Erythroblast (primary cell): ENCODE data around the gene KCNN4.

Source experiments
- GATA1 ChIP-seq: IDR thresholded peaks from 2 replicates; pipeline ENCODE4 v1.6.1; 2011; ENCODE audit warnings: low read depth, mild to moderate bottlenecking, control low read depth, low read length, moderate library complexity
- POLR2A ChIP-seq: IDR thresholded peaks from 2 replicates; pipeline ENCODE4 v1.6.1; 2011; ENCODE audit warnings: mild to moderate bottlenecking, low read length

DNA sequence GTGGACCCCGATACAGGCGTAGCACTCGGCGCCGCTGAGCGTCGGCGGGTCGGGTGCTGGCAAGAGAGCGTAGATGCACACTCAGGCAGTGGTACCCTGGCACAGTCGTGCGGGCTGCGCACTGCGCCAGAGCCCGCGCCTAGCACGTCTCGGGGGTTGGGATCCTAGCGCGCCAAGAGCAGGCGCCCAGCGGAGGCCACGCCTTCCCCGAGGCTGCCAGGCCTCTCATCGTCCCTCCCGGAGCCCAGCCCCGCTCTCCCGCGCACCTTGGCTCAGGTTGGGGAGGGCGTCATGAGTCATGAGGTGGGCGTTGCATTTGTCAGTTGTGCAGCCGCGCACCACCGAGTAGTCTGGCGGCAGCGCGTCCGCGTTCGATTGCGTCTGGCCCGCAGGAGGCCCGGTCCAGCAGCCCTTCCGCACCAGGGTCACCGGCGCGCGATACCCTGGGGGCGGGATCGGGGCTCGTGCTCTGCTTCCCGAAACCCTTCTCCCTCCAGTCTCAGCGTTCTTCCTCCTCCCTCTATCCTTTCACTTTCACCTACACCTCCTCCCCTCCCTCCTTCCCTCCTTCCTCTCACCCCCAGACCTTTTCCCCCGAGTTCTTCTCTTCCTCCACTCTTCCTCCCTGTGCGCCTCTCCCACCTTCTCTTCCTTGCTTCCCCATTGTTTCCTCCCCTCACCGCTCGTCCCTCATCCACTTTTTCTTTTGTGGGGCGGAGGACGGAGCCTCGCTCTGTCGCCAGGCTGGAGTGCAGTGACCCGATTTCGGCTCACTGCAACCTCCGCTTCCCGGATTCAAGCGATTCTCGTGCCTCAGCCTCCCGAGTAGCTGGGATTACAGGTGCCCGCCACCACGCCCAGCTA, 18.0 kb upstream of the KCNN4 start:
- TF ChIP-seq POLR2A = no peak
- no peak for TF ChIP-seq GATA1
